ENCODE results near the gene GPANK1. TPM values are rescaled to one million over a fixed set of nuclear protein-coding genes. Genes with fewer than 3 reads are reported as not detected.

GPANK1 gene
- total and polyA plus RNA-seq, 2 of the 4 experiments (the other 2 are of a cell fraction): 6.1 to 13.8 TPM

DNA sequence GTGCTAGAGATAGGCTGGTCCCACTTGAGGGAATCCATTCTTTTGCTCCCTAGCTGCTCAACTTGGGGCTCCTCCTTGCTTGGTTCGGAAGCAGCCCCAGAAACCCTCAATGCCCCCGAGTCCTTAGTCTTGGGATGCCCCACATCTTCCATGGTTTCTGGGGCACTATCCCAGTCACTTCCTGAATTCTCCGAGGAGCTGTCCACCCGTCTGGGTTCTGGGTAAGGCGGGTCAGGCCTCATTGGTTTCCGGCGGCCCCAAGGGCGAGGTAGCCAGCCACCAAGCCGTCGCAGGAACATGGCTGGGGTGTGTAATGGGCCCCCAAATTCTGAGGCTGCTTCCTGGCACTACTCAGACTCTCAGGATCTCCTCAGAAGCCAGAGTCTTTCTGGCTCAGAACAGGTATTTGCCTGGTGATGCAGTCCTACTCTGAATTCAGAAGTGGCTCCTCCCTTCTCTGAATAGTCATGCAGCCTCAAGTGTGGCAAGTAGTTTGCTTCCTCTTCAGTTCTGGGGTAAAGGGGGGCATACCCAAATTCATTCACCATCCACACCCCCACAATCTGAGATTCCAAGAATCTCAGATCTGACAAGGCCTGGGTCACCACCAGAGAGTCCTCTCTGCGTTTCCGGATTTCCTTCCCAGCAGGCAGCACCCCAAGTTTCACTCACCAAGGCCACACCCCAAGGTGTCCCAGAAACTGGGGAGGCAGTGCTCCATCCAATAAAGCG lies 5.0 kb downstream of the GPANK1 start (continued):
- TF ChIP-seq, protein P1, sequence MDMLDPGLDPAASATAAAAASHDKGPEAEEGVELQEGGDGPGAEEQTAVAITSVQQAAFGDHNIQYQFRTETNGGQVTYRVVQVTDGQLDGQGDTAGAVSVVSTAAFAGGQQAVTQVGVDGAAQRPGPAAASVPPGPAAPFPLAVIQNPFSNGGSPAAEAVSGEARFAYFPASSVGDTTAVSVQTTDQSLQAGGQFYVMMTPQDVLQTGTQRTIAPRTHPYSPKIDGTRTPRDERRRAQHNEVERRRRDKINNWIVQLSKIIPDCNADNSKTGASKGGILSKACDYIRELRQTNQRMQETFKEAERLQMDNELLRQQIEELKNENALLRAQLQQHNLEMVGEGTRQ (IDR thresholded peaks at IDR 0.05; ENCODE audit: low read depth, low read length): no peak
- no peak; the same call in 1 of the 2 replicates for TF ChIP-seq POLR2A (IDR thresholded peaks at IDR 0.05; ENCODE audit: low read depth, low read length)

DNA sequence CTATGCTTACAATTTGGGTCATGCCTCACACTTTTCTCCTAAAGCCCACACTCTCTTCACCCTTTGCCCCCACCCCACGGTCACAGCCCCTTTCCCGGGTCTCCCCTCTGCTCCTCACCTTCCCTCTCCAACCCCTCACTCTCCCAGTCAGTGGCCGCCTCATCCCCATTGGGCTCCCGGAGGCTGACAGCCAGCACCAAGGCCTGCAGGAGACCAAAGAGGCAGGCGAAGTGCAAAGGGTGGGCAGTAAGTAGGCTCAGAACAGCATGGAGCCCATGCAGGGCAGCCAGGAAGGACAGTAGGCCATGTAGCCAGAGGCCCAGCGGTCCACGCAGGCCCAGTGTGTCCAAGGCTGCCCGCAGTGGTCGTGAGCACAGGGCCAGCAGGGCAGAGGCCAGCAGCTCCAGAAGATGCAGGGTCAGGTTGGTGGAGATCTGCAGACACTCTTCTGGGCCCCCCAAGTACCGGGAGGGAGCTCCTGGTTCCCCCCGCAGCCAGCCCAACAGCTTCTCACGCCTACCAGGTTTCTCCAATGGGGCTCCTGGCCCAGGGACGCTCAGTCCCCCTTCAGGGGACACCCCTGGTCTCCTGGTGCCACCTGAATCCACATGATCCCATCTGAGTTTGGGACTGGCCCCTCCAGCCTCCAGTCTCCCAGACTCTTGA lies 5.7 kb downstream of the GPANK1 start:
- peaks cover 19% of the 10 kb centered on the region for H3K4me1 ChIP-seq (ENCODE audit: control insufficient read depth, insufficient read depth, low read length)
- WGBS, 2 experiments (ENCODE audit: extremely low coverage in 2 of 2, insufficient read length in 1 of 2): 100% methylated on average over 5 of the region's 13 CpGs; no CpG with 5 or more reads in 1 of the 2 experiments
- H2AK9ac ChIP-seq (replicated peaks; ENCODE audit: low read depth, low read length, poor library complexity): peak overlapping the region; percentile 90
- DNase-seq (no peak), ATAC-seq (ENCODE audit: low read depth) (no peak)
- dilution Hi-C loops (cut with HindIII; ENCODE audit: low sequenced_read_pairs, unreplicated experiment) (no loop called here), intact Hi-C loops (cut with micrococcal nuclease) (no loop called here), in situ Hi-C loops (cut with MboI; ENCODE audit: low sequenced_read_pairs) (no loop called here)
- H3K9me1 ChIP-seq (ENCODE audit: insufficient read depth, low read length): peaks cover 17% of the 10 kb centered on the region; the same call in 1 of the 2 replicates
- TF ChIP-seq, protein P2, sequence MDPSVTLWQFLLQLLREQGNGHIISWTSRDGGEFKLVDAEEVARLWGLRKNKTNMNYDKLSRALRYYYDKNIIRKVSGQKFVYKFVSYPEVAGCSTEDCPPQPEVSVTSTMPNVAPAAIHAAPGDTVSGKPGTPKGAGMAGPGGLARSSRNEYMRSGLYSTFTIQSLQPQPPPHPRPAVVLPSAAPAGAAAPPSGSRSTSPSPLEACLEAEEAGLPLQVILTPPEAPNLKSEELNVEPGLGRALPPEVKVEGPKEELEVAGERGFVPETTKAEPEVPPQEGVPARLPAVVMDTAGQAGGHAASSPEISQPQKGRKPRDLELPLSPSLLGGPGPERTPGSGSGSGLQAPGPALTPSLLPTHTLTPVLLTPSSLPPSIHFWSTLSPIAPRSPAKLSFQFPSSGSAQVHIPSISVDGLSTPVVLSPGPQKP (IDR thresholded peaks at IDR 0.05; ENCODE audit: borderline replicate concordance, low read depth, low read length): no peak
- TF ChIP-seq FOS (IDR thresholded peaks at IDR 0.05; ENCODE audit: low read depth, low read length) (no peak), CHD1 (IDR thresholded peaks at IDR 0.05; ENCODE audit: low read depth, low read length) (no peak), POLR2A (IDR thresholded peaks at IDR 0.05; ENCODE audit: low read depth, low read length) (no peak)
- H2AFZ ChIP-seq (replicated peaks; ENCODE audit: low read length, poor library complexity): no peak overlapping the region
- no peak overlapping the region for H3K18ac ChIP-seq (ENCODE audit: low read depth, low read length)
- H3K23ac ChIP-seq (ENCODE audit: low read depth, low read length): 0 out of 2 replicates have a peak overlapping the region, but pooled peaks have one; percentile 15
- H2BK20ac ChIP-seq (ENCODE audit: low read depth, low read length): no peak overlapping the region
- H3K56ac ChIP-seq (ENCODE audit: extremely low read depth, insufficient read depth, low read length): no peak overlapping the region
- H3K4ac ChIP-seq (ENCODE audit: low read depth, low read length): no peak overlapping the region
- H2BK15ac ChIP-seq (ENCODE audit: low read depth, low read length): no peak overlapping the region
- no peak overlapping the region for H4K8ac ChIP-seq (ENCODE audit: low read depth in 2 of 2, low read length in 2 of 2)
- ChIA-PET POLR2A (ENCODE audit: unreplicated experiment) (no interaction called here), CTCF (no interaction called here)
- BruUV-seq (replicated peaks): no TSS peak
- H3K14ac ChIP-seq (replicated peaks; ENCODE audit: low read depth, low read length): no peak overlapping the region
- no peak overlapping the region for H2BK5ac ChIP-seq (ENCODE audit: low read depth, low read length, poor library complexity, severe bottlenecking)
- H3K9ac ChIP-seq (ENCODE audit: low read depth, low read length): peak overlapping the region; percentile 98; the same call in 1 of the 2 replicates
- no peaks in the 10 kb centered on the region for H3K27me3 ChIP-seq (ENCODE audit: control insufficient read depth, insufficient read depth, low read length)
- no peak overlapping the region for H4K91ac ChIP-seq (ENCODE audit: insufficient read depth, low read depth, low read length)
- H3K27ac ChIP-seq (ENCODE audit: insufficient read depth, low read length): no peak overlapping the region
- H4K20me1 ChIP-seq (ENCODE audit: insufficient read depth, low read length): peaks cover 17% of the 10 kb centered on the region
- no peak overlapping the region for H2BK120ac ChIP-seq (ENCODE audit: low read depth, low read length)
- peaks cover 15% of the 10 kb centered on the region for H3K36me3 ChIP-seq (ENCODE audit: control insufficient read depth, insufficient read depth, low read length)
- H3K9me3 ChIP-seq (ENCODE audit: control insufficient read depth, insufficient read depth, low read length): no peaks in the 10 kb centered on the region
- H4K5ac ChIP-seq (ENCODE audit: low read depth, low read length): no peak overlapping the region
- H3K4me2 ChIP-seq (ENCODE audit: low read depth, low read length): peak overlapping the region; percentile 87
- H2AK5ac ChIP-seq (ENCODE audit: low read depth, low read length): 0 out of 2 replicates have a peak overlapping the region, but pooled peaks have one; percentile 65
- peaks cover 22 to 77% of the 10 kb centered on the region in 2 experiments; a peak in 3 of 4 replicates for H3K79me1 ChIP-seq (ENCODE audit: low read depth in 1 of 2, low read length in 2 of 2)
- H3K4me3 ChIP-seq (ENCODE audit: insufficient read depth, low read depth, low read length): no peak overlapping the region; the same call in 1 of the 2 replicates

All from IMR-90 (cell line).